HCT116 (cell line): ENCODE data around the gene JADE1. TPM values are rescaled to one million over a fixed set of nuclear protein-coding genes. Genes with fewer than 3 reads are reported as not detected.

ENCODE experiments used
- ATAC-seq: fragments of 200-7000 bp; cut with Tn5 transposase; 2 replicates; pipeline ENCODE4 v1.9.1; 2020; ENCODE audit warnings: mild to moderate bottlenecking, moderate library complexity
- BruUV-seq: library from RNA; stranded (reverse); fragments of 400-500 nt; replicated peaks from 2 replicates; lab custom pipeline; 2021; lab: Mats Ljungman, UMichigan
- CTCF ChIA-PET: fragments of 300-600 bp; sonication (Branson Sonifier 250); formaldehyde crosslinking; loops from one replicate; lab custom pipeline; 2021; ENCODE audit warnings: antibody characterized with exemption; lab: Charles Lee
- POLR2A ChIA-PET: fragments of 300-600, 350-600 bp; sonication (Branson Sonifier 250); formaldehyde crosslinking; loops from one replicate; lab custom pipeline; 2021; ENCODE audit warnings: antibody characterized with exemption; lab: Charles Lee
- RAD21 ChIA-PET, 2 experiments: fragments of 300-600 bp; sonication (Branson Sonifier 250); formaldehyde crosslinking; loops; one replicate each; lab custom pipeline; 2023; ENCODE audit warnings: low total read pairs in 2 of 2; ENCODE audit not compliant: uncharacterized antibody in 2 of 2, unreplicated experiment in 2 of 2, low non-redundant PET in 1 of 2; lab: Charles Lee
- DNase-seq: peaks from one replicate; pipeline ENCODE4 v3.0.0-alpha.2; 2010; ENCODE audit warnings: low read depth, low spot score
- H2AFZ ChIP-seq: fragments of 200-600 bp; shearing (Covaris generic), sonication (generic); 2 replicates; pipeline ENCODE4 v1.6.1; 2017; ENCODE audit warnings: low read depth, mixed run types, mixed read lengths, antibody characterized with exemption, low read length; ENCODE audit not compliant: poor library complexity, severe bottlenecking
- H3K27ac ChIP-seq: 2 replicates; pipeline ENCODE4 v1.5.1; 2012; ENCODE audit warnings: low read depth, low read length
- H3K27me3 ChIP-seq: fragments of 200-600 bp; sonication (generic); 2 replicates; pipeline ENCODE4 v1.6.1; 2016; ENCODE audit warnings: mixed run types, low read length, mixed read lengths; ENCODE audit not compliant: insufficient read depth
- H3K36me3 ChIP-seq, 2 experiments: fragments of 200-500 bp in 1 of 2; fragments of 200-600 bp in 1 of 2; sonication (Bioruptor generic) in 1 of 2; sonication (generic) in 1 of 2; 2 replicates each; pipeline versions ENCODE4 v1.5.1 to v1.6.1; 2014 to 2016; ENCODE audit warnings: low read length in 2 of 2, inconsistent platforms in 1 of 2, mixed read lengths in 1 of 2, mixed run types in 1 of 2; ENCODE audit not compliant: insufficient read depth in 2 of 2, control insufficient read depth in 1 of 2
- H3K4me1 ChIP-seq, 2 experiments: fragments of 200-600 bp in 1 of 2; sonication (generic) in 1 of 2; 2 replicates each; pipeline versions ENCODE4 v1.5.1 to v1.6.1; 2012 to 2017; ENCODE audit warnings: low read length in 2 of 2, inconsistent platforms in 1 of 2, mild to moderate bottlenecking in 1 of 2, mixed read lengths in 1 of 2, mixed run types in 1 of 2, moderate library complexity in 1 of 2; ENCODE audit not compliant: insufficient read depth in 2 of 2, control insufficient read depth in 1 of 2
- H3K4me2 ChIP-seq: fragments of 200-600 bp; sonication (generic); 2 replicates; pipeline ENCODE4 v1.6.1; 2017; ENCODE audit warnings: mixed run types, low read length, mixed read lengths
- H3K4me3 ChIP-seq, 2 experiments: fragments of 200-600 bp in 1 of 2; sonication (generic) in 1 of 2; replicated peaks in 1 of 2; 2 replicates each; pipeline ENCODE4 v1.5.1; 2011 to 2016; ENCODE audit warnings: low read length in 2 of 2, control low read depth in 1 of 2, low read depth in 1 of 2, mild to moderate bottlenecking in 1 of 2, mixed read lengths in 1 of 2, mixed run types in 1 of 2
- H3K79me2 ChIP-seq: fragments of 200-600 bp; sonication (generic); 2 replicates; pipeline ENCODE4 v1.6.1; 2017; ENCODE audit warnings: mild to moderate bottlenecking, mixed run types, low read length, moderate library complexity, mixed read lengths; ENCODE audit not compliant: insufficient read depth
- H3K9ac ChIP-seq: fragments of 200-600 bp; sonication (generic); 2 replicates; pipeline ENCODE4 v1.6.1; 2016; ENCODE audit warnings: low read length, mixed read lengths
- H3K9me2 ChIP-seq: fragments of 200-600 bp; sonication (generic), shearing (Covaris generic); 2 replicates; pipeline ENCODE4 v1.6.1; 2017; ENCODE audit warnings: mixed run types, mild to moderate bottlenecking, moderate library complexity; ENCODE audit not compliant: insufficient read depth
- H3K9me3 ChIP-seq, 2 experiments: fragments of 200-500 bp in 1 of 2; fragments of 200-600 bp in 1 of 2; sonication (Bioruptor generic) in 1 of 2; sonication (generic) in 1 of 2; 2 replicates each; pipeline ENCODE4 v1.6.1; 2014 to 2017; ENCODE audit warnings: low read length in 2 of 2, mixed read lengths in 2 of 2, inconsistent platforms in 1 of 2, low read depth in 1 of 2, mild to moderate bottlenecking in 1 of 2, mixed run types in 1 of 2, moderate library complexity in 1 of 2; ENCODE audit not compliant: control insufficient read depth in 1 of 2, insufficient read depth in 1 of 2
- H4K20me1 ChIP-seq: fragments of 200-600 bp; sonication (generic), shearing (Covaris generic); 2 replicates; pipeline ENCODE4 v1.6.1; 2017; ENCODE audit warnings: mixed run types, mild to moderate bottlenecking, moderate library complexity; ENCODE audit not compliant: insufficient read depth
- CTCF ChIP-seq, 3 experiments: fragments of 200-600 bp in 1 of 3; sonication (generic) in 1 of 3; IDR thresholded peaks in 2 of 3; conservative IDR thresholded peaks in 1 of 3; 2 replicates each; pipeline ENCODE4 v1.5.1; 2012 to 2017; ENCODE audit warnings: low read depth in 2 of 3, low read length in 2 of 3, antibody characterized with exemption in 1 of 3, borderline replicate concordance in 1 of 3, control low read depth in 1 of 3, mild to moderate bottlenecking in 1 of 3, mixed read lengths in 1 of 3, mixed run types in 1 of 3, moderate library complexity in 1 of 3; ENCODE audit not compliant: insufficient read depth in 1 of 3
- POLR2AphosphoS5 ChIP-seq: IDR thresholded peaks from 2 replicates; pipeline ENCODE4 v1.6.1; 2011; ENCODE audit warnings: mild to moderate bottlenecking, low read depth, low read length, moderate library complexity
- SIN3A ChIP-seq: IDR thresholded peaks from 2 replicates; pipeline ENCODE4 v1.6.1; 2012; ENCODE audit warnings: low read depth
- TCF7L2 ChIP-seq: IDR thresholded peaks from 2 replicates; pipeline ENCODE4 v1.7.0; 2011; ENCODE audit warnings: borderline replicate concordance, inconsistent platforms; ENCODE audit not compliant: insufficient read depth, insufficient read length; ENCODE audit errors: extremely low read depth
- intact Hi-C: fragments of 100-400 bp; cut with micrococcal nuclease; formaldehyde crosslinking; loops from 2 replicates; pipeline ENCODE4 v1.10.0; 2022
- total RNA-seq: library from RNA; stranded (reverse); gene quantifications from one replicate; pipeline ENCODE4 v1.2.1, GENCODE V29; 2021; ENCODE audit not compliant: unreplicated experiment

The JADE1 gene
- total RNA-seq, 1 experiment from 2014 or later, result 26.5 TPM

- H3K27ac ChIP-seq, result no peak overlapping the region
- no peak overlapping the region for H3K4me3 ChIP-seq
- H3K9ac ChIP-seq, result no peak overlapping the region
- no peaks in the 10 kb centered on the region for H3K27me3 ChIP-seq
- POLR2A ChIA-PET, result no interaction called here
- H3K4me2 ChIP-seq, result no peak overlapping the region
- no peak for ATAC-seq
- H3K9me3 ChIP-seq, result no peaks in the 10 kb centered on the region
- CTCF ChIA-PET, result no interaction called here
- H2AFZ ChIP-seq, result no peak overlapping the region
- H3K9me2 ChIP-seq, result no peaks in the 10 kb centered on the region
- intact Hi-C loops, result no loop called here
- no TSS peak for BruUV-seq
- no peaks in the 10 kb centered on the region for H3K79me2 ChIP-seq
- no peak for DNase-seq
- H4K20me1 ChIP-seq, result no peaks in the 10 kb centered on the region
- TF ChIP-seq TCF7L2, result no peak
- no peak for TF ChIP-seq CTCF (IDR thresholded peaks at IDR 0.05 in 2 of 3, conservative IDR thresholded peaks at IDR 0.05 in 1 of 3; ENCODE audit: borderline replicate concordance in 1 of 3, insufficient read depth in 1 of 3, low read depth in 2 of 3, low read length in 2 of 3)
- no peak for TF ChIP-seq SIN3A
- H3K36me3 ChIP-seq, result peaks cover 2 to 6% of the 10 kb centered on the region in 2 experiments; a peak in 2 of 4 replicates
- no peaks in the 10 kb centered on the region for H3K4me1 ChIP-seq
- RAD21 ChIA-PET, result no interaction called here
Observed at GRCh38 chr4:128858879-128859671, 49.6 kb downstream of the JADE1 start.

- Histone ChIP-seq H3K9me2 (no peaks in the 10 kb centered on the region), H3K4me3 (no peak overlapping the region), H3K27ac (no peak overlapping the region)
- BruUV-seq, result no TSS peak
- ATAC-seq, result no peak
- POLR2A ChIA-PET, result interaction anchor here (0.6 kb wide), 1 partner anchor 18 kb away, joined by 6 read pairs; no protein-coding TSS in a partner anchor
- no peak for TF ChIP-seq POLR2AphosphoS5
- TF ChIP-seq, all 23 proteins: peak for 0
- CTCF ChIA-PET, result interaction anchor here (0.5 to 1.4 kb wide), 2 partner anchors 286 to 406 kb away, joined by 4 read pairs; no protein-coding TSS in a partner anchor
- peaks cover 2 to 10% of the 10 kb centered on the region in 2 experiments; a peak in 2 of 4 replicates for H3K36me3 ChIP-seq
- no peak overlapping the region for H2AFZ ChIP-seq
- no peaks in the 10 kb centered on the region for H3K4me1 ChIP-seq
- no peak for DNase-seq
- H3K9me3 ChIP-seq, result no peaks in the 10 kb centered on the region
- H3K4me2 ChIP-seq, result no peak overlapping the region
- H3K27me3 ChIP-seq, result no peaks in the 10 kb centered on the region
- H4K20me1 ChIP-seq, result no peaks in the 10 kb centered on the region
- RAD21 ChIA-PET, result no interaction called here
- H3K79me2 ChIP-seq, result no peaks in the 10 kb centered on the region
- intact Hi-C loops, result no loop called here
- no peak overlapping the region for H3K9ac ChIP-seq
Observed at GRCh38 chr4:128859887-128860677, 50.6 kb downstream of the JADE1 start.
